ENCODE data around the gene FSTL5.

DNA sequence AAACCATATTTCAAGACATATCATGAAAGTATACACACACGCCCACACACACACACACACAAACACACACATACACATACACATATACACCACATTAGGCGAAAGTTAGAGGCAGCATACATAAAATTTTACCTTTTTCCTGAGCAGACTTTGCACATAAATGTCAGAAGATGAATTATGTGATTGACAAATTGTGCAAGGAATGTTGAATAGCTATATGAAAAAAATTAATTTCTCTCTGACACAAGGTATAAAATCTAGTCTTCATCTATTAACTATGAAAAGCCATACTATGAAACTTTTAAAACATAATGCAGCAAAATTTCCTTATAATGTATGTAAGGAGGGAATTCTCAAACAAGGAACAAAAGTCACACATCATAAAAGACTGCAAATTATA, 24.4 kb downstream of the FSTL5 start:
- no peak for TF ChIP-seq ZNF274 (IDR thresholded peaks at IDR 0.05; ENCODE audit: low read depth, low read length)
- no peak for TF ChIP-seq SUZ12 (IDR thresholded peaks at IDR 0.05; ENCODE audit: extremely low read depth, insufficient read depth, insufficient read length)
- no peak for TF ChIP-seq YY1 (IDR thresholded peaks at IDR 0.05; ENCODE audit: insufficient read depth, insufficient read length)
